Endothelial cell (in vitro differentiated cells): ENCODE data around the gene ETS1. TPM values are rescaled to one million over a fixed set of nuclear protein-coding genes. Genes with fewer than 3 reads are reported as not detected.

ENCODE experiments used
- DNase-seq: peaks from one replicate; pipeline ENCODE4 v3.0.0; 2021; ENCODE audit warnings: low spot score
- H3K27ac Mint-ChIP-seq: one replicate; pipeline ENCODE4 v1.8.0; 2021; ENCODE audit warnings: mixed read lengths, inconsistent platforms; ENCODE audit not compliant: unreplicated experiment
- H3K27me3 Mint-ChIP-seq: one replicate; pipeline ENCODE4 v1.8.0; 2021; ENCODE audit warnings: mild to moderate bottlenecking, moderate library complexity, mixed read lengths, inconsistent platforms; ENCODE audit not compliant: unreplicated experiment
- H3K36me3 Mint-ChIP-seq: one replicate; pipeline ENCODE4 v1.8.0; 2021; ENCODE audit warnings: mild to moderate bottlenecking, low read depth, mixed read lengths, inconsistent platforms; ENCODE audit not compliant: unreplicated experiment
- H3K4me1 Mint-ChIP-seq: one replicate; pipeline ENCODE4 v1.8.0; 2021; ENCODE audit warnings: mild to moderate bottlenecking, mixed read lengths, inconsistent platforms; ENCODE audit not compliant: unreplicated experiment
- H3K4me3 Mint-ChIP-seq: one replicate; pipeline ENCODE4 v1.8.0; 2021; ENCODE audit warnings: mild to moderate bottlenecking, mixed read lengths, inconsistent platforms; ENCODE audit not compliant: unreplicated experiment
- H3K9me3 Mint-ChIP-seq: one replicate; pipeline ENCODE4 v1.8.0; 2021; ENCODE audit warnings: mixed read lengths, inconsistent platforms; ENCODE audit not compliant: unreplicated experiment
- CTCF ChIP-seq: fragments of 200-600 bp; sonication (generic); IDR thresholded peaks from one replicate; pipeline ENCODE4 v1.5.0; 2021; ENCODE audit warnings: antibody characterized with exemption; ENCODE audit not compliant: unreplicated experiment
- total RNA-seq: library from RNA; stranded (reverse); fragmentation: NEBNext Ultra II Directional; extraction: Animal tissue kit (Norgen Biotek cat#: 25700); gene quantifications from one replicate; pipeline ENCODE4 v1.2.1, GENCODE V29; 2021; ENCODE audit not compliant: unreplicated experiment

The ETS1 gene
- total RNA-seq, 1 donor from 2014 or later, result 309 TPM

GRCh38 chr11:128472128-128473089, 114.9 kb downstream of the ETS1 start:
- Mint-ChIP-seq H3K4me3 (peak overlapping the region; percentile 62), H3K9me3 (no peaks in the 10 kb centered on the region), H3K4me1 (peaks cover 35% of the 10 kb centered on the region), H3K36me3 (peaks cover 67% of the 10 kb centered on the region), H3K27me3 (peaks cover 5% of the 10 kb centered on the region), H3K27ac (peak overlapping the region; percentile 50)
- TF ChIP-seq CTCF, result no peak
- no peak for DNase-seq

GRCh38 chr11:128471138-128471661, 116.2 kb downstream of the ETS1 start:
- Mint-ChIP-seq H3K27me3 (peaks cover 6% of the 10 kb centered on the region), H3K36me3 (peaks cover 65% of the 10 kb centered on the region)

GRCh38 chr11:128470081-128470480, 117.3 kb downstream of the ETS1 start:
- TF ChIP-seq CTCF, result no peak
- DNase-seq, result no peak
- H3K9me3 Mint-ChIP-seq, result no peaks in the 10 kb centered on the region
- H3K36me3 Mint-ChIP-seq, result peaks cover 67% of the 10 kb centered on the region
- no peak overlapping the region for H3K4me3 Mint-ChIP-seq
- peaks cover 12% of the 10 kb centered on the region for H3K27me3 Mint-ChIP-seq
- H3K27ac Mint-ChIP-seq, result no peak overlapping the region
- H3K4me1 Mint-ChIP-seq, result peaks cover 49% of the 10 kb centered on the region

More at GRCh38 chr11:128471138-128471661, 116.2 kb downstream of the ETS1 start:
- no peak for TF ChIP-seq CTCF
- Mint-ChIP-seq H3K27ac (no peak overlapping the region), H3K9me3 (no peaks in the 10 kb centered on the region), H3K4me3 (no peak overlapping the region), H3K4me1 (peaks cover 41% of the 10 kb centered on the region)
- DNase-seq, result no peak

- Mint-ChIP-seq H3K4me1 (peaks cover 49% of the 10 kb centered on the region), H3K36me3 (peaks cover 68% of the 10 kb centered on the region), H3K9me3 (no peaks in the 10 kb centered on the region), H3K27ac (no peak overlapping the region), H3K27me3 (peaks cover 12% of the 10 kb centered on the region), H3K4me3 (no peak overlapping the region)
- no peak for DNase-seq
- no peak for TF ChIP-seq CTCF
These were observed 118.1 kb downstream of the ETS1 start for GRCh38 chr11:128469220-128469619.

- peak overlapping the region; percentile 6 for H3K27ac Mint-ChIP-seq
- no peak for TF ChIP-seq CTCF
- peaks cover 73% of the 10 kb centered on the region for H3K36me3 Mint-ChIP-seq
- no peaks in the 10 kb centered on the region for H3K9me3 Mint-ChIP-seq
- H3K4me1 Mint-ChIP-seq, result peaks cover 57% of the 10 kb centered on the region
- peaks cover 14% of the 10 kb centered on the region for H3K27me3 Mint-ChIP-seq
- H3K4me3 Mint-ChIP-seq, result no peak overlapping the region
- DNase-seq, result no peak
These were observed 119.2 kb downstream of the ETS1 start for GRCh38 chr11:128468111-128468510.
